PC-9 (cell line): ENCODE results near the gene GPT2. TPM values are rescaled to one million over a fixed set of nuclear protein-coding genes. Genes with fewer than 3 reads are reported as not detected.

ENCODE experiments used
- Bru-seq: library from RNA; stranded (reverse); fragments of 400-500 nt; gene quantifications from one replicate; lab custom pipeline; 2021; lab: Mats Ljungman, UMichigan
- BruChase-seq, 2 experiments: library from RNA; stranded (reverse); fragments of 400-500 nt; gene quantifications; one replicate each; lab custom pipeline; 2021; lab: Mats Ljungman, UMichigan
- BruUV-seq: library from RNA; stranded (reverse); fragments of 400-500 nt; replicated peaks from 2 replicates; lab custom pipeline; 2021; lab: Mats Ljungman, UMichigan
- CTCF ChIA-PET: fragments of 300-600 bp; sonication (Branson Sonifier 250); formaldehyde crosslinking; loops from one replicate; lab custom pipeline; 2022; ENCODE audit warnings: antibody characterized with exemption; lab: Charles Lee
- POLR2A ChIA-PET: fragments of 300-600 bp; sonication (Branson Sonifier 250); formaldehyde crosslinking; loops from one replicate; lab custom pipeline; 2022; ENCODE audit warnings: antibody characterized with exemption; ENCODE audit not compliant: unreplicated experiment; lab: Charles Lee
- DNase-seq, 2 experiments: peaks; one replicate each; pipeline versions ENCODE4 v3.0.0 to v3.0.0-alpha.2; 2015 to 2022; ENCODE audit warnings: mixed read lengths in 1 of 2
- H2AFZ ChIP-seq: fragments of 200-600 bp; sonication (generic); 2 replicates; pipeline ENCODE4 v1.8.1; 2017; ENCODE audit warnings: antibody characterized with exemption
- H3F3A ChIP-seq: fragments of 200-600 bp; sonication (generic); 2 replicates; pipeline ENCODE4 v1.8.1; 2017; ENCODE audit warnings: antibody characterized with exemption, mild to moderate bottlenecking, low read depth; ENCODE audit not compliant: insufficient read depth
- H3K27ac ChIP-seq: fragments of 200-600 bp; sonication (generic); 2 replicates; pipeline ENCODE4 v1.6.1; 2016; ENCODE audit warnings: mixed run types
- H3K27me3 ChIP-seq: fragments of 200-600 bp; sonication (generic); 2 replicates; pipeline ENCODE4 v1.6.1; 2016; ENCODE audit warnings: low read depth, mixed run types; ENCODE audit not compliant: insufficient read depth
- H3K36me3 ChIP-seq: fragments of 200-600 bp; sonication (generic); 2 replicates; pipeline ENCODE4 v1.6.1; 2016; ENCODE audit warnings: low read depth, mixed run types
- H3K4me1 ChIP-seq: fragments of 200-600 bp; sonication (generic); replicated peaks from 2 replicates; pipeline ENCODE4 v1.6.1; 2016; ENCODE audit warnings: mixed run types; ENCODE audit not compliant: insufficient read depth
- H3K4me2 ChIP-seq: fragments of 200-600 bp; sonication (generic); 2 replicates; pipeline ENCODE4 v1.6.1; 2017; ENCODE audit warnings: mixed run types
- H3K4me3 ChIP-seq: fragments of 200-600 bp; sonication (generic); 2 replicates; pipeline ENCODE4 v1.6.1; 2016; ENCODE audit warnings: mixed run types
- H3K79me2 ChIP-seq: fragments of 200-600 bp; sonication (generic); 2 replicates; pipeline ENCODE4 v1.6.1; 2017; ENCODE audit warnings: low read depth, mixed run types
- H3K9me2 ChIP-seq: fragments of 200-600 bp; sonication (generic); 2 replicates; pipeline ENCODE4 v1.8.1; 2017; ENCODE audit warnings: mild to moderate bottlenecking; ENCODE audit not compliant: insufficient read depth
- H3K9me3 ChIP-seq: fragments of 200-600 bp; sonication (generic); 2 replicates; pipeline ENCODE4 v1.8.1; 2016; ENCODE audit warnings: low read depth; ENCODE audit not compliant: insufficient read depth
- H4K20me1 ChIP-seq: fragments of 200-600 bp; sonication (generic); 2 replicates; pipeline ENCODE4 v1.8.1; 2017; ENCODE audit not compliant: insufficient read depth
- EZH2 ChIP-seq: fragments of 200-600 bp; sonication (generic); IDR thresholded peaks from 2 replicates; pipeline ENCODE4 v1.8.0; 2017; ENCODE audit warnings: antibody characterized with exemption, low read depth
- intact Hi-C: fragments of 100-400 bp; cut with micrococcal nuclease; formaldehyde crosslinking; loops from one replicate; pipeline ENCODE4 v1.10.0; 2022; ENCODE audit not compliant: unreplicated experiment
- long read RNA-seq: library from polyadenylated mRNA; stranded (forward); transcript quantifications from one replicate; pipeline ENCODE4 v2.0.0, GENCODE V29; 2022
- total RNA-seq: library from RNA; stranded (reverse); gene quantifications from 2 replicates; pipeline ENCODE4 v1.2.3, GENCODE V29; 2021
- TF ChIP-seq, protein P1 (sequence below): fragments of 200-600 bp; sonication (generic); conservative IDR thresholded peaks from 2 replicates; pipeline ENCODE4 v1.6.1; 2017; ENCODE audit warnings: mixed run types, antibody characterized with exemption, mild to moderate bottlenecking, moderate library complexity

The GPT2 gene, protein sequence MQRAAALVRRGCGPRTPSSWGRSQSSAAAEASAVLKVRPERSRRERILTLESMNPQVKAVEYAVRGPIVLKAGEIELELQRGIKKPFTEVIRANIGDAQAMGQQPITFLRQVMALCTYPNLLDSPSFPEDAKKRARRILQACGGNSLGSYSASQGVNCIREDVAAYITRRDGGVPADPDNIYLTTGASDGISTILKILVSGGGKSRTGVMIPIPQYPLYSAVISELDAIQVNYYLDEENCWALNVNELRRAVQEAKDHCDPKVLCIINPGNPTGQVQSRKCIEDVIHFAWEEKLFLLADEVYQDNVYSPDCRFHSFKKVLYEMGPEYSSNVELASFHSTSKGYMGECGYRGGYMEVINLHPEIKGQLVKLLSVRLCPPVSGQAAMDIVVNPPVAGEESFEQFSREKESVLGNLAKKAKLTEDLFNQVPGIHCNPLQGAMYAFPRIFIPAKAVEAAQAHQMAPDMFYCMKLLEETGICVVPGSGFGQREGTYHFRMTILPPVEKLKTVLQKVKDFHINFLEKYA
- total RNA-seq (52.8 and 67.2 TPM in 2 replicates), Bru-seq, nascent RNA (percentile 76 among the genes with signal in this experiment), BruChase-seq, experiment 1, labeled RNA remaining after a 2-hour chase (percentile 66 among the genes with signal in this experiment), BruChase-seq, experiment 2, labeled RNA remaining after a 6-hour chase (percentile 80 among the genes with signal in this experiment)
- long read RNA-seq, transcript GPT2-201 (12 exons, 3,984 nt) = major isoform, 125 of 170 reads
- long read RNA-seq, partial matches to known transcripts = 12 of 170 reads
- long read RNA-seq, other reads (novel, unspliced or antisense) = 29 of 170 reads

DNA sequence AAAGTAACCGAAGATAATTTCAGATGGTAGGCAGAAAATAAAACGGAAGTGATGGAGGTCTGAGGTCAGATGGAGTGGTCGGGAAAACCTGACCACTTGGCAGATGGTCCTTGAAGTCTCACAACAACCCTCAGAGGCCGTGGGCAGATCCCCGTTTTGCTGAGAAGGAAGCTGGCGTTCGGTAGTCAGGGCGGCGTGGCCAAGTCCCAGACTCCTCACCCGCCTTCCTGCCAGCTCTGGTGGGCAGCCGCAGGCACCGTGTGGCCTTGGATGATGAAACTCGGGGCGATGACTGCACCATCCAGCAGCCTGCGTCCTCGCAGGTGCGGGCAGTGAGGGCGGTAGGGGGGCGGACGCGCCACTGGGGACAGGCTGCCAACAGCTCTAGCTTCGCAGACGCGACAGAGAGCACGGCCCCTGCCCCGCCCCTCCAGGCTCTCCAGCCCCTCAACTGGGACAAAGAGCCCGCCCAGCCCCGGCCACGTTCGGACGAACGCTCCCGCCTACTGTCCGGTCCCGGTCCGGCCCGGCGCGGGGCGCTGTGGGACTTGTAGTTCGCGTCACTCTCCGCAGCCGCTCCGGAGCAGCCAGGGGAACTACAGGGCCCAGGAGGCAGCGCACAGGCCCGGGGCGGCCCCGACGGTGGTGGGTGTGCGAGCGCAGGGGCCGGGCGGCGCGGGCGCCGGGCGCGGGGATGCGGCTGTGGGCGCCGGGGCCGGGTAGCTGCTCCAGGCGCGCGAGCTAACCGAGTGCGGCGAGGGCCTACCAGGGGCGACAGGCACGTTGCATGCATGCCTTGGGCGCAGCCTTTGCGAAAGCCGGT lies at the start of gene GPT2:
Gene GPT2, plus strand, starts transcription at position 673 of the 823 bp plus-strand sequence. CDS start 354 bp downstream, outside the sequence.
- intact Hi-C loops = loop anchor here (2.0 kb wide), 2 partner anchors 19 to 195 kb away; partner anchors contain the start of genes ORC6 and VPS35
- H4K20me1 ChIP-seq = peaks cover 33% of the 10 kb centered on the region
- peak within 1 kb of the TSS; percentile 79 for H2AFZ ChIP-seq
- CTCF ChIA-PET = interaction anchor here (0.6 kb wide), 1 partner anchor 24 kb away, joined by 3 read pairs; no protein-coding TSS in a partner anchor
- TF ChIP-seq, protein P1, sequence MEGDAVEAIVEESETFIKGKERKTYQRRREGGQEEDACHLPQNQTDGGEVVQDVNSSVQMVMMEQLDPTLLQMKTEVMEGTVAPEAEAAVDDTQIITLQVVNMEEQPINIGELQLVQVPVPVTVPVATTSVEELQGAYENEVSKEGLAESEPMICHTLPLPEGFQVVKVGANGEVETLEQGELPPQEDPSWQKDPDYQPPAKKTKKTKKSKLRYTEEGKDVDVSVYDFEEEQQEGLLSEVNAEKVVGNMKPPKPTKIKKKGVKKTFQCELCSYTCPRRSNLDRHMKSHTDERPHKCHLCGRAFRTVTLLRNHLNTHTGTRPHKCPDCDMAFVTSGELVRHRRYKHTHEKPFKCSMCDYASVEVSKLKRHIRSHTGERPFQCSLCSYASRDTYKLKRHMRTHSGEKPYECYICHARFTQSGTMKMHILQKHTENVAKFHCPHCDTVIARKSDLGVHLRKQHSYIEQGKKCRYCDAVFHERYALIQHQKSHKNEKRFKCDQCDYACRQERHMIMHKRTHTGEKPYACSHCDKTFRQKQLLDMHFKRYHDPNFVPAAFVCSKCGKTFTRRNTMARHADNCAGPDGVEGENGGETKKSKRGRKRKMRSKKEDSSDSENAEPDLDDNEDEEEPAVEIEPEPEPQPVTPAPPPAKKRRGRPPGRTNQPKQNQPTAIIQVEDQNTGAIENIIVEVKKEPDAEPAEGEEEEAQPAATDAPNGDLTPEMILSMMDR = no peak; the same call in 1 of the 2 replicates
- no peak for TF ChIP-seq EZH2
- H3K27ac ChIP-seq = peak within 1 kb of the TSS; percentile 96
- POLR2A ChIA-PET = interaction anchor here (0.6 to 1.1 kb wide), 7 partner anchors 20 to 579 kb away, joined by 3 to 16 read pairs (median 4); no protein-coding TSS in a partner anchor
- H3K9me3 ChIP-seq = no peaks in the 10 kb centered on the region
- H3K4me3 ChIP-seq = peak within 1 kb of the TSS; percentile 82
- no peaks in the 10 kb centered on the region for H3K27me3 ChIP-seq
- peaks cover 4% of the 10 kb centered on the region; the same call in 1 of the 2 replicates for H3F3A ChIP-seq
- H3K79me2 ChIP-seq = peaks cover 41% of the 10 kb centered on the region
- no peaks in the 10 kb centered on the region for H3K9me2 ChIP-seq
- DNase-seq = peak; percentile 91 to 99
- peaks cover 27% of the 10 kb centered on the region for H3K4me1 ChIP-seq
- BruUV-seq = no TSS peak
- peaks cover 6% of the 10 kb centered on the region; the same call in 1 of the 2 replicates for H3K36me3 ChIP-seq
- peak within 1 kb of the TSS; percentile 84 for H3K4me2 ChIP-seq

DNA sequence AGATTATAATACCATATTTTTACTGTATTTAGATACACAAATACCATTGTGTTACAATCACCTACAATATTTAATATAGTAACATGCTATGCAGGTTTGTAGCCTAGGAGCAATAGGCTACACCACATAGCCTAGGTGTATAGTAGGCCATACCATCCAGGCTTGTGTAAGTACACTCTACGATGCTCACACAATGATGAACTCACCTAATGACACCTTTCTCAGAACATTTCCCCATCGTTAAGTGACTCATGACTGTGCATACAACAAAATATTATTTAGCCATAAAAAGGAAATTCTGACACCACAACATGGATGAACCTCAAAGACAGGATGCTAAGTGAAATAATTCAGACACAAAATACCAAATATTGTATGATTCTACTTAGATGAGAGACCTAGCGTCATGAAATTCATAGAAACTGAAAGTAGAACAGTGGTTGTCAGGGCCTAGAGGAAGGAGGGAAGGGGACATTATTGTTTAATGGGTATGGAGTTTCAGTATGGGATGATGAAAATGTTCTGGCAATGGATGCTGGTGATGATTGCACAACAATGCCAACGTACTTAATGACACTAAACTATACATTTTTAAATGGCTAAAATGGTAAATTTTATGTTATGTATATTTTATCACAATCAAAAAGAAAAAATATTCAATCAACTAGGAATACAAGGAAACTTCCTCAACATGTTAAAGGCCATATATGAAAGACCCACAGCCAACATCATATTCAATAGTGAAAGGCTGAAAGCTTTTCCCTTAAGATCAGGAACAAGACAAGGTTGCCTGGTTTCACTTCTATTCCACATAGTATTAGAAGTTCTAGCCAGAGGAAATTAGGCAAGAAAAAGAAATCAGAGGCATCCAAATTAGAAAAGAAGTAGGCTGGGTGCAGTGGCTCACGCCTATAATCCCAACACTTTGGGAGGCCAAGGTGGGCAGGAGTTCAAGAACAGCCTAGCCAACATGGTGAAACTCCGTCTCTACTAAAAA lies 47.3 kb upstream of the GPT2 start:
- Histone ChIP-seq H3K4me3 (no peak overlapping the region), H3K27me3 (no peaks in the 10 kb centered on the region), H3F3A (no peaks in the 10 kb centered on the region), H3K4me1 (no peaks in the 10 kb centered on the region), H2AFZ (no peak overlapping the region), H3K4me2 (no peak overlapping the region), H3K27ac (no peak overlapping the region), H3K9me3 (no peaks in the 10 kb centered on the region), H4K20me1 (no peaks in the 10 kb centered on the region), H3K36me3 (no peaks in the 10 kb centered on the region), H3K9me2 (no peaks in the 10 kb centered on the region), H3K79me2 (no peaks in the 10 kb centered on the region)
- intact Hi-C loops = no loop called here
- BruUV-seq = no TSS peak
- POLR2A ChIA-PET = no interaction called here
- no peak for DNase-seq
- CTCF ChIA-PET = no interaction called here
- TF ChIP-seq, protein P1 = no peak
- no peak for TF ChIP-seq EZH2
